Gastrocnemius medialis (tissue), 4 donors: ENCODE results near the gene FCER2. TPM values are rescaled to one million over a fixed set of nuclear protein-coding genes. Genes with fewer than 3 reads are reported as not detected.
"Not testable (repeated sequence)": the region's sequence is repeated elsewhere in the genome, so short reads cannot be mapped to it uniquely, and the experiment has no call there.

Experiments
- ATAC-seq, 2 donors: fragments of 150-250 bp; one replicate each; pipeline ENCODE4 v1.9.1; 2016
- DNase-seq, 2 donors: peaks; one replicate each; pipeline ENCODE4 v3.0.0-alpha.2; 2019
- H3K27ac ChIP-seq, 4 donors: fragments of 200-600 bp; sonication (generic); 1 replicate in 1 of 4; 2 replicates in 3 of 4; pipeline ENCODE4 v1.5.1; 2016 to 2018; ENCODE audit warnings: mild to moderate bottlenecking in 2 of 4, moderate library complexity in 1 of 4
- H3K27me3 ChIP-seq, 3 donors: fragments of 200-600 bp; sonication (generic) in 2 of 3; 1 replicate in 1 of 3; 2 replicates in 2 of 3; pipeline versions ENCODE4 v1.5.1 to v1.6.0; 2016 to 2019; ENCODE audit warnings: mild to moderate bottlenecking in 1 of 3, moderate library complexity in 1 of 3
- H3K36me3 ChIP-seq, 2 donors: fragments of 200-600 bp; sonication (generic) in 1 of 2; one replicate each; pipeline ENCODE4 v1.5.1; 2017 to 2018
- H3K4me1 ChIP-seq, 2 donors: fragments of 200-600 bp; sonication (generic) in 1 of 2; one replicate each; pipeline ENCODE4 v1.5.1; 2016 to 2017; ENCODE audit warnings: mild to moderate bottlenecking in 2 of 2
- H3K4me3 ChIP-seq, 4 donors: fragments of 200-600 bp; sonication (generic) in 3 of 4; 1 replicate in 1 of 4; 2 replicates in 3 of 4; pipeline ENCODE4 v1.5.1; 2016 to 2019; ENCODE audit warnings: mild to moderate bottlenecking in 2 of 4
- H3K9me3 ChIP-seq, 3 donors: fragments of 200-600 bp; sonication (generic) in 2 of 3; 1 replicate in 1 of 3; 2 replicates in 2 of 3; pipeline ENCODE4 v1.5.1; 2016 to 2019
- CTCF ChIP-seq, 5 experiments: fragments of 450-650 bp in 3 of 5; fragments of 200-600 bp in 2 of 5; sonication (generic) in 2 of 5; IDR thresholded peaks in 4 of 5; conservative IDR thresholded peaks in 1 of 5; 1 replicate in 4 of 5; 2 replicates in 1 of 5; pipeline ENCODE4 v1.5.1; 2016 to 2019; ENCODE audit warnings: antibody characterized with exemption in 5 of 5, mild to moderate bottlenecking in 3 of 5, moderate library complexity in 3 of 5
- POLR2A ChIP-seq, 2 donors: fragments of 450-650 bp; IDR thresholded peaks; one replicate each; pipeline ENCODE4 v1.6.1; 2017; ENCODE audit warnings: antibody characterized with exemption in 2 of 2, mild to moderate bottlenecking in 2 of 2, moderate library complexity in 2 of 2
- in situ Hi-C, 4 donors: fragments of 200-750 bp; cut with MboI; loops; one replicate each; pipeline versions ENCODE4 v1.15.0 to v1.8.0; 2017; ENCODE audit warnings: low sequenced_read_pairs in 4 of 4
- intact Hi-C: fragments of 100-400 bp; cut with DNase I; formaldehyde crosslinking; loops from one replicate; pipeline ENCODE4 v1.15.1; 2023; ENCODE audit warnings: low total_unique reads
- total RNA-seq, 4 donors: library from RNA; depleted of rRNA; stranded (reverse); fragments of >200 nt; gene quantifications; one replicate each; pipeline versions ENCODE4 v1.1.0 to v1.2.3, GENCODE V29; 2016

Gene FCER2
- total RNA-seq, 4 donors from 2014 or later, result not detected

- TF ChIP-seq CTCF (IDR thresholded peaks at IDR 0.05 in 4 of 5, conservative IDR thresholded peaks at IDR 0.05 in 1 of 5), result no peak
- TF ChIP-seq POLR2A (IDR thresholded peaks at IDR 0.05), result no peak
- no peaks in the 10 kb centered on the region for H3K36me3 ChIP-seq
- H3K27ac ChIP-seq, result no peak within 1 kb of the TSS
- ATAC-seq (no peak), DNase-seq (no peak)
- no peaks in the 10 kb centered on the region for H3K4me1 ChIP-seq
- no peaks in the 10 kb centered on the region for H3K9me3 ChIP-seq
- no peak within 1 kb of the TSS for H3K4me3 ChIP-seq
- in situ Hi-C loops, result no loop called here
- intact Hi-C loops, result no loop called here
- peaks cover 0 to 4% (median 4%) of the 10 kb centered on the region in 3 donors for H3K27me3 ChIP-seq
Observed at GRCh38 chr19:7746903-7747884, 45.3 kb upstream of the FCER2 start, which contains the start of gene CD209. Gene CD209, minus strand, starts transcription at chr19:7747534. Its CDS starts 23 bp downstream, at chr19:7747511.

- H3K27me3 ChIP-seq, ATAC-seq, H3K27ac ChIP-seq, in situ Hi-C loops, H3K9me3 ChIP-seq, H3K36me3 ChIP-seq, intact Hi-C loops, H3K4me3 ChIP-seq, DNase-seq, H3K4me1 ChIP-seq: not testable (repeated sequence)
Observed at GRCh38 chr19:7746306-7746705, 44.4 kb upstream of the FCER2 start.

GRCh38 chr19:7744871-7745650 lies 43.1 kb upstream of the FCER2 start:
- Histone ChIP-seq H3K27ac (no peak overlapping the region), H3K9me3 (no peaks in the 10 kb centered on the region), H3K36me3 (no peaks in the 10 kb centered on the region), H3K27me3 (peaks cover 0 to 4% (median 4%) of the 10 kb centered on the region in 3 donors), H3K4me1 (no peaks in the 10 kb centered on the region), H3K4me3 (no peak overlapping the region)
- in situ Hi-C loops, result no loop called here
- intact Hi-C loops, result no loop called here
- no peak for DNase-seq
- TF ChIP-seq POLR2A (IDR thresholded peaks at IDR 0.05), result no peak
- no peak for TF ChIP-seq CTCF (IDR thresholded peaks at IDR 0.05 in 4 of 5, conservative IDR thresholded peaks at IDR 0.05 in 1 of 5)
- ATAC-seq, result no peak

- no peak overlapping the region for H3K27ac ChIP-seq
- peaks cover 0 to 4% (median 4%) of the 10 kb centered on the region in 3 donors for H3K27me3 ChIP-seq
- DNase-seq (no peak), ATAC-seq (no peak)
- TF ChIP-seq POLR2A (IDR thresholded peaks at IDR 0.05) (no peak), CTCF (IDR thresholded peaks at IDR 0.05 in 4 of 5, conservative IDR thresholded peaks at IDR 0.05 in 1 of 5) (no peak)
- H3K4me1 ChIP-seq, result no peaks in the 10 kb centered on the region
- H3K9me3 ChIP-seq, result no peaks in the 10 kb centered on the region
- in situ Hi-C loops (no loop called here), intact Hi-C loops (no loop called here)
- H3K36me3 ChIP-seq, result no peaks in the 10 kb centered on the region
- H3K4me3 ChIP-seq, result no peak overlapping the region
Observed at GRCh38 chr19:7744199-7744786, 42.4 kb upstream of the FCER2 start.
